Activated CD4-positive, alpha-beta T cell treated with anti-CD3 and anti-CD28 coated beads, Interleukin-2, amount 10 ng/mL, durations not matched to agents 7 days and 5 days (primary cell): ENCODE results near the gene NR3C2. TPM values are rescaled to one million over a fixed set of nuclear protein-coding genes. Genes with fewer than 3 reads are reported as not detected.
"Not testable (repeated sequence)": the region's sequence is repeated elsewhere in the genome, so short reads cannot be mapped to it uniquely, and the experiment has no call there.

Source experiments
- CTCF ChIA-PET: fragments of 350-600 bp; sonication (Branson Sonifier 250); formaldehyde crosslinking; loops from one replicate; lab custom pipeline; 2021; ENCODE audit warnings: antibody characterized with exemption; lab: Charles Lee
- POLR2A ChIA-PET: fragments of 350-600 bp; sonication (Branson Sonifier 250); formaldehyde crosslinking; loops from one replicate; lab custom pipeline; 2021; ENCODE audit warnings: antibody characterized with exemption; lab: Charles Lee
- DNase-seq: peaks from one replicate; pipeline ENCODE4 v3.0.0-alpha.2; 2020
- H3K27ac Mint-ChIP-seq: one replicate; pipeline ENCODE4 v1.8.0; 2021; ENCODE audit warnings: mild to moderate bottlenecking, moderate library complexity, mixed read lengths
- H3K27me3 Mint-ChIP-seq: one replicate; pipeline ENCODE4 v1.8.0; 2021; ENCODE audit warnings: mixed read lengths
- H3K36me3 Mint-ChIP-seq: one replicate; pipeline ENCODE4 v1.8.0; 2021; ENCODE audit warnings: low read depth, mixed read lengths
- H3K4me1 Mint-ChIP-seq: one replicate; pipeline ENCODE4 v1.8.0; 2021; ENCODE audit warnings: mixed read lengths
- H3K4me3 Mint-ChIP-seq: one replicate; pipeline ENCODE4 v1.8.0; 2021; ENCODE audit warnings: mild to moderate bottlenecking, moderate library complexity, mixed read lengths
- H3K9me3 Mint-ChIP-seq: one replicate; pipeline ENCODE4 v1.8.0; 2021; ENCODE audit warnings: mixed read lengths
- total RNA-seq, 2 experiments: library from RNA; stranded (reverse); gene quantifications; one replicate each; pipeline ENCODE4 v1.2.3, GENCODE V29; 2021

NR3C2 gene
- total RNA-seq, 2 experiments from 2014 or later, result 4.1 to 5.1 TPM

GRCh38 chr4:148349153-148349552 is 93.1 kb downstream of the NR3C2 start:
- ChIA-PET POLR2A (no interaction called here), CTCF (no interaction called here)
- H3K4me3 Mint-ChIP-seq, result no peak overlapping the region
- no peak overlapping the region for H3K27ac Mint-ChIP-seq
- no peaks in the 10 kb centered on the region for H3K27me3 Mint-ChIP-seq
- H3K4me1 Mint-ChIP-seq, result peaks cover 6% of the 10 kb centered on the region
- peaks cover 2% of the 10 kb centered on the region for H3K9me3 Mint-ChIP-seq
- H3K36me3 Mint-ChIP-seq, result no peaks in the 10 kb centered on the region
- no peak for DNase-seq

- Mint-ChIP-seq H3K4me3 (no peak overlapping the region), H3K4me1 (peaks cover 6% of the 10 kb centered on the region), H3K9me3 (peaks cover 2% of the 10 kb centered on the region), H3K36me3 (no peaks in the 10 kb centered on the region), H3K27me3 (no peaks in the 10 kb centered on the region), H3K27ac (no peak overlapping the region)
- ChIA-PET POLR2A (no interaction called here), CTCF (no interaction called here)
- no peak for DNase-seq
These were observed 95.6 kb downstream of the NR3C2 start for GRCh38 chr4:148346657-148347056.

GRCh38 chr4:148345509-148345908 is 96.7 kb downstream of the NR3C2 start:
- no peaks in the 10 kb centered on the region for H3K27me3 Mint-ChIP-seq
- peaks cover 5% of the 10 kb centered on the region for H3K9me3 Mint-ChIP-seq
- no peak overlapping the region for H3K27ac Mint-ChIP-seq
- H3K4me3 Mint-ChIP-seq, result no peak overlapping the region
- DNase-seq, result no peak
- H3K36me3 Mint-ChIP-seq, result no peaks in the 10 kb centered on the region
- ChIA-PET CTCF (interaction anchor here (1.3 kb wide), 1 partner anchor 9 kb away, joined by 3 read pairs; no protein-coding TSS in a partner anchor), POLR2A (no interaction called here)
- peaks cover 6% of the 10 kb centered on the region for H3K4me1 Mint-ChIP-seq

- no peak for DNase-seq
- H3K36me3 Mint-ChIP-seq, result no peaks in the 10 kb centered on the region
- POLR2A ChIA-PET, result no interaction called here
- H3K9me3 Mint-ChIP-seq, result peaks cover 10% of the 10 kb centered on the region
- no peaks in the 10 kb centered on the region for H3K27me3 Mint-ChIP-seq
- CTCF ChIA-PET, result interaction anchor here (1.3 kb wide), 1 partner anchor 10 kb away, joined by 3 read pairs; no protein-coding TSS in a partner anchor
- H3K4me3 Mint-ChIP-seq, result no peak overlapping the region
- H3K27ac Mint-ChIP-seq, result no peak overlapping the region
- H3K4me1 Mint-ChIP-seq, result peaks cover 6% of the 10 kb centered on the region
These were observed 97.3 kb downstream of the NR3C2 start for GRCh38 chr4:148344941-148345340.

GRCh38 chr4:148344352-148344751 is 97.9 kb downstream of the NR3C2 start:
- Mint-ChIP-seq H3K27ac (no peak overlapping the region), H3K27me3 (no peaks in the 10 kb centered on the region), H3K36me3 (no peaks in the 10 kb centered on the region), H3K4me3 (no peak overlapping the region), H3K4me1 (peaks cover 6% of the 10 kb centered on the region), H3K9me3 (peaks cover 10% of the 10 kb centered on the region)
- no peak for DNase-seq
- CTCF ChIA-PET, result no interaction called here
- POLR2A ChIA-PET, result no interaction called here

- POLR2A ChIA-PET, result no interaction called here
These were observed 100.0 kb downstream of the NR3C2 start for GRCh38 chr4:148341980-148342800.

GRCh38 chr4:148335133-148335532 is 107.1 kb downstream of the NR3C2 start:
- ChIA-PET POLR2A (no interaction called here), CTCF (no interaction called here)
- Mint-ChIP-seq H3K27me3 (no peaks in the 10 kb centered on the region), H3K4me1 (no peaks in the 10 kb centered on the region), H3K36me3 (no peaks in the 10 kb centered on the region), H3K27ac (no peak overlapping the region), H3K9me3 (peaks cover 2% of the 10 kb centered on the region), H3K4me3 (no peak overlapping the region)
- no peak for DNase-seq

More at GRCh38 chr4:148341980-148342800, 100.0 kb downstream of the NR3C2 start:
- CTCF ChIA-PET, result no interaction called here
- Mint-ChIP-seq H3K4me1 (no peaks in the 10 kb centered on the region), H3K4me3 (no peak overlapping the region), H3K36me3 (no peaks in the 10 kb centered on the region), H3K27me3 (no peaks in the 10 kb centered on the region), H3K9me3 (peaks cover 10% of the 10 kb centered on the region), H3K27ac (no peak overlapping the region)
- no peak for DNase-seq

GRCh38 chr4:148333265-148333664 is 108.9 kb downstream of the NR3C2 start:
- Mint-ChIP-seq H3K4me3 (no peak overlapping the region), H3K27me3 (no peaks in the 10 kb centered on the region), H3K36me3 (no peaks in the 10 kb centered on the region), H3K27ac (no peak overlapping the region), H3K9me3 (no peaks in the 10 kb centered on the region), H3K4me1 (no peaks in the 10 kb centered on the region)
- DNase-seq, result no peak
- ChIA-PET POLR2A (no interaction called here), CTCF (no interaction called here)

GRCh38 chr4:148332486-148332885 is 109.7 kb downstream of the NR3C2 start:
- no peak overlapping the region for H3K27ac Mint-ChIP-seq
- no peak overlapping the region for H3K4me3 Mint-ChIP-seq
- POLR2A ChIA-PET, result no interaction called here
- H3K4me1 Mint-ChIP-seq, result no peaks in the 10 kb centered on the region
- no peak for DNase-seq
- no peaks in the 10 kb centered on the region for H3K9me3 Mint-ChIP-seq
- no peaks in the 10 kb centered on the region for H3K27me3 Mint-ChIP-seq
- CTCF ChIA-PET, result no interaction called here
- no peaks in the 10 kb centered on the region for H3K36me3 Mint-ChIP-seq

GRCh38 chr4:148330724-148331123 is 111.5 kb downstream of the NR3C2 start:
- H3K27me3 Mint-ChIP-seq, result no peaks in the 10 kb centered on the region
- DNase-seq, result no peak
- no peak overlapping the region for H3K4me3 Mint-ChIP-seq
- H3K27ac Mint-ChIP-seq, result no peak overlapping the region
- H3K9me3 Mint-ChIP-seq, result no peaks in the 10 kb centered on the region
- ChIA-PET POLR2A (no interaction called here), CTCF (no interaction called here)
- no peaks in the 10 kb centered on the region for H3K36me3 Mint-ChIP-seq
- H3K4me1 Mint-ChIP-seq, result no peaks in the 10 kb centered on the region

GRCh38 chr4:148330161-148330560 is 112.1 kb downstream of the NR3C2 start:
- Mint-ChIP-seq H3K36me3 (no peaks in the 10 kb centered on the region), H3K9me3 (no peaks in the 10 kb centered on the region), H3K27ac (no peak overlapping the region), H3K4me3 (no peak overlapping the region), H3K27me3 (no peaks in the 10 kb centered on the region), H3K4me1 (no peaks in the 10 kb centered on the region)
- DNase-seq, result no peak
- CTCF ChIA-PET, result no interaction called here
- POLR2A ChIA-PET, result no interaction called here

GRCh38 chr4:148329751-148330150 is 112.5 kb downstream of the NR3C2 start:
- no peak for DNase-seq
- Mint-ChIP-seq H3K27me3 (no peaks in the 10 kb centered on the region), H3K4me1 (no peaks in the 10 kb centered on the region), H3K4me3 (no peak overlapping the region), H3K9me3 (peaks cover 2% of the 10 kb centered on the region), H3K36me3 (no peaks in the 10 kb centered on the region), H3K27ac (no peak overlapping the region)
- ChIA-PET CTCF (no interaction called here), POLR2A (no interaction called here)

- Mint-ChIP-seq H3K27ac (no peak overlapping the region), H3K9me3 (peaks cover 9% of the 10 kb centered on the region), H3K27me3 (no peaks in the 10 kb centered on the region), H3K4me1 (no peaks in the 10 kb centered on the region), H3K4me3 (no peak overlapping the region), H3K36me3 (no peaks in the 10 kb centered on the region)
- no peak for DNase-seq
- ChIA-PET CTCF (no interaction called here), POLR2A (no interaction called here)
These were observed 114.5 kb downstream of the NR3C2 start for GRCh38 chr4:148327683-148328082.

- CTCF ChIA-PET, H3K9me3 Mint-ChIP-seq, DNase-seq, H3K27ac Mint-ChIP-seq, H3K27me3 Mint-ChIP-seq, H3K36me3 Mint-ChIP-seq, H3K4me1 Mint-ChIP-seq, POLR2A ChIA-PET, H3K4me3 Mint-ChIP-seq: not testable (repeated sequence)
These were observed 118.9 kb downstream of the NR3C2 start for GRCh38 chr4:148323316-148323715.
